ENCODE results near the gene COLQ. TPM values are rescaled to one million over a fixed set of nuclear protein-coding genes. Genes with fewer than 3 reads are reported as not detected.
A peak's percentile ranks its signal among the peaks of the same experiment; 100 is the strongest.

The COLQ gene
- total RNA-seq, 2 donors from 2014 or later = 0.98 to 2.9 TPM

GRCh38 chr3:15527031-15527459, 5.5 kb upstream of the COLQ start:
- H3K36me3 Mint-ChIP-seq = no peaks in the 10 kb centered on the region
- no peaks in the 10 kb centered on the region for H3K9me3 Mint-ChIP-seq
- DNase-seq (ENCODE audit: low spot score in 2 of 2) = no peak
- no peak for ATAC-seq
- no peak overlapping the region for H3K27ac Mint-ChIP-seq

DNA sequence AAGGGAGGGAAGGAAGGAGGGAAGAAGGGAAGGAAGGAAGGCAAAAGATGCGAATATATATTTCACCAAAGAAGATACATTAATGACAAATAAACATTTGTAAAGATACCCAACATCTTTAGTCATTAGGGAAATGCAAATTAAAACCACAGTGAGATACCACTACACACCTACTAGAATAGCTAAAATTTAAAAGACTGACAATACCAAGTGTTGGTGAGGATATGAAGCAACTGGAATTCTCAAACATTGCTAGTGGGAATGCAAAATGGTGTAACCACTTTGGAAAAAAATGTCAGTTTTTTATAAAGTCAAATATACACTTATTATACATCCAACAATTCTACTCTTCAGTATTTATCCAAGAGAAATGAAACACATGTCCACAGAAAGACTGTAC, 4.3 kb upstream of the COLQ start:
- no peak for ATAC-seq
- DNase-seq (ENCODE audit: low spot score in 2 of 2) = no peak
- H3K9me3 Mint-ChIP-seq = no peaks in the 10 kb centered on the region
- H3K27ac Mint-ChIP-seq = no peak overlapping the region
- no peaks in the 10 kb centered on the region for H3K36me3 Mint-ChIP-seq

- no peaks in the 10 kb centered on the region for H3K9me3 Mint-ChIP-seq
- DNase-seq (ENCODE audit: low spot score in 2 of 2) (no peak), ATAC-seq (no peak)
- no peak overlapping the region for H3K27ac Mint-ChIP-seq
- H3K36me3 Mint-ChIP-seq = no peaks in the 10 kb centered on the region
These were observed 2.3 kb upstream of the COLQ start for GRCh38 chr3:15523660-15524417.

- Mint-ChIP-seq H3K9me3 (no peaks in the 10 kb centered on the region), H3K27ac (no peak overlapping the region), H3K36me3 (no peaks in the 10 kb centered on the region)
- no peak for ATAC-seq
- DNase-seq (ENCODE audit: low spot score in 2 of 2) = no peak
These were observed 510 bp upstream of the COLQ start for GRCh38 chr3:15522016-15522415.

DNA sequence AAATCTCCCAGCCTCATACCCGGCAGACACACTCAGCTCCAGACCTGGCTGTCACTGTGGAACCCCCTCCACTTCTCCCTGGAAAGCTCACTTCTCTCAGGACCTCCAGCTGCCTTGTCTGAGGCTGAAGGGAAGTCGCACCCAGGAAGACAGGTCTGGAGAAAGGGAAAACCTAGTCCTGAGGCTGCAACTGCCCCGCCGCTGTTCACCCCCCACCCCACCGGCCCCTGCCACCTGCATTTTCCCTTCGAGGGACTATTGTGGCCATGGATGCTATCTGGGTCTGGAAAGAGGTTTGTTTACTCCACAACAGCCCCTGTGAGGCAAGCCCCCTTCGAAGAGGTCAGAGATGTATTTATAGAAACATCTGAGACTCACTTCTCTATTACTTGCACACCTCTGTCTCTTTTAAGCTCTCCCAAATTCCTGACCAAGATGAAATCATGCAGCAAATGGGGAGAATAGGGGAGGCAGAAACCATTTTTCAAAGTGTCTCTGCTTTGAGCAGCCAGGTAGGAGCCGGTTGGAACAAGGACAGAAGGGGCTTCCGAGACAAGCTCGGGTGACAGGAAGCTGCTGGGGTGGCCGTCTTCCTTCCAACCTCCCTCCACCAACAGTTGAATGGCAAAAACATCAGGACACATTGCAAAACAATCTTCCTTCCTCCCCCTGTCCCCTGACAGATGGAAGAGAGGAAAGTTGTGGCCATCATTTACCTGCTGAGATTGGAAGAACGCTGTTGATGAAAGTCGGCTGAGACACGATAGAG, 518 bp downstream of the COLQ start:
- Mint-ChIP-seq H3K36me3 (no peaks in the 10 kb centered on the region), H3K27ac (peak overlapping the region in 1 of 2 donors; percentile 44), H3K9me3 (no peaks in the 10 kb centered on the region)
- DNase-seq (ENCODE audit: low spot score in 2 of 2) (no peak), ATAC-seq (no peak)

DNA sequence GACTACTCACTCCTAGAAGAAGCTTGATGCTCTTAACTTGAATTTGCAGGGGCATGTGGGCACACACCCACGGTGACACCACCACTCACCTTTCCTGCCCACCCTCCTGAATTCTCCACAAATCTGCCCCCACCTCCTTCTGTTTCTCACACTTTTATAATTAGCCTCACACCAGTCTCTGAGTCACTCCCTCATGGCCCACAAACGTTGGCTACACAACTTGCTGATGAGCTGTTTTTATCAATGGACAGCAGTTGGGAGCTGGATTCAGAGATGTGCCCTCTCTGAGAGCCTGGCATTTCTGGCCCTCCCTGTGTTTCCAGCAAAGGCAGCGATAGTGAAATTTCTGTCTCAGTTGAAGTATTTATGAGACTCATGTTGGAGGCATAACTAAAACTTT, 1.3 kb downstream of the COLQ start:
- DNase-seq (ENCODE audit: low spot score in 2 of 2) (no peak), ATAC-seq (peak; percentile 26 to 35)
- no peak overlapping the region for H3K27ac Mint-ChIP-seq
- H3K9me3 Mint-ChIP-seq = no peaks in the 10 kb centered on the region
- H3K36me3 Mint-ChIP-seq = no peaks in the 10 kb centered on the region

GRCh38 chr3:15519096-15519495, 2.4 kb downstream of the COLQ start:
- Mint-ChIP-seq H3K9me3 (no peaks in the 10 kb centered on the region), H3K36me3 (no peaks in the 10 kb centered on the region), H3K27ac (no peak overlapping the region)
- ATAC-seq (no peak), DNase-seq (ENCODE audit: low spot score in 2 of 2) (no peak)

GRCh38 chr3:15514663-15515340, 6.7 kb downstream of the COLQ start:
- DNase-seq (ENCODE audit: low spot score in 2 of 2) (no peak), ATAC-seq (no peak)
- H3K9me3 Mint-ChIP-seq = no peaks in the 10 kb centered on the region
- H3K36me3 Mint-ChIP-seq = no peaks in the 10 kb centered on the region
- H3K27ac Mint-ChIP-seq = no peak overlapping the region

- no peak overlapping the region for H3K27ac Mint-ChIP-seq
- H3K9me3 Mint-ChIP-seq = no peaks in the 10 kb centered on the region
- H3K36me3 Mint-ChIP-seq = no peaks in the 10 kb centered on the region
- no peak for DNase-seq (ENCODE audit: low spot score in 2 of 2)
- no peak for ATAC-seq
These were observed 7.5 kb downstream of the COLQ start for GRCh38 chr3:15513810-15514662.

- no peak for DNase-seq (ENCODE audit: low spot score in 2 of 2)
- Mint-ChIP-seq H3K36me3 (no peaks in the 10 kb centered on the region), H3K27ac (no peak overlapping the region), H3K9me3 (no peaks in the 10 kb centered on the region)
- ATAC-seq = no peak
These were observed 8.4 kb downstream of the COLQ start for GRCh38 chr3:15513116-15513515.

DNA sequence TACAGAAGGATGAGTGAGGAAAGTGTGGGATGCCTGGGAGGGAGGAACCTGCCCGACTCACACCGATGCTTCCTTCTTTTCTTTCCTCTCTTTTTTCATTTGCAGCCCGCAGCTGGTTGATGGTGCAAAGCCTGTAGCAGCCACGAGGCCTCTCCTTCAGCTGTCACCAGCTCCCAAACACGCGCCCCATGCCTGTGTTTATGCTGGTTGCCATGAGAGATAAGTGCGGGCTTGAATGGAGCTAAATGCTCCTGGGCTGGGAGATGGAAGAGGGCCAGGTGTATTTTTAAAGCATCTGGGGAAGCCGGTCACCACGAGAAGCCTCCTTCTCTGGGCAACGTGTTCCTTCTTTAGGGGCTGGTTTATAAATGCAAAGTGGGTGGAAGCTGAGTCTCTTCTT, 9.3 kb downstream of the COLQ start:
- DNase-seq (ENCODE audit: low spot score in 2 of 2) (no peak), ATAC-seq (no peak)
- Mint-ChIP-seq H3K27ac (peak overlapping the region in 1 of 2 donors; percentile 79), H3K36me3 (no peaks in the 10 kb centered on the region), H3K9me3 (no peaks in the 10 kb centered on the region)

DNA sequence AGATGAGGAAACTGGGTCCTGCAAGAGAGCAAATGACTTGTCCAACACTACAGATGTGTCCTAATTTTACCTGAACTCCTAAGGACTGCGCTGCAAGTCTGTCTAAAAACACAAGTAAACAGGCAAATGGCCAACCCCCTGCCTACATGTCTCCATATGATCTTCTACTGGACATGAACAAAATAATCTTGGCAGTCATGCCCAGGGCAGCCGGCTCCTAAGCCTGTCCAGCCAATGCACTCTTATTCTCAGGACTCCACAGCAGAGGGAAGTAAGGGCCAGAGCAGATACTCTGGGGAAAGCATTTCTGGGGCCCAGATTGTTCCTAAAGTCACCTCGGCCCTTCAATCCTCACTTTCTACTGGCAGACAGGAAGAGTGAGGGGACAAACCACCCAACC, 10.3 kb downstream of the COLQ start:
- no peaks in the 10 kb centered on the region for H3K9me3 Mint-ChIP-seq
- ATAC-seq = no peak
- no peaks in the 10 kb centered on the region for H3K36me3 Mint-ChIP-seq
- DNase-seq (ENCODE audit: low spot score in 2 of 2) = no peak
- H3K27ac Mint-ChIP-seq = no peak overlapping the region

DNA sequence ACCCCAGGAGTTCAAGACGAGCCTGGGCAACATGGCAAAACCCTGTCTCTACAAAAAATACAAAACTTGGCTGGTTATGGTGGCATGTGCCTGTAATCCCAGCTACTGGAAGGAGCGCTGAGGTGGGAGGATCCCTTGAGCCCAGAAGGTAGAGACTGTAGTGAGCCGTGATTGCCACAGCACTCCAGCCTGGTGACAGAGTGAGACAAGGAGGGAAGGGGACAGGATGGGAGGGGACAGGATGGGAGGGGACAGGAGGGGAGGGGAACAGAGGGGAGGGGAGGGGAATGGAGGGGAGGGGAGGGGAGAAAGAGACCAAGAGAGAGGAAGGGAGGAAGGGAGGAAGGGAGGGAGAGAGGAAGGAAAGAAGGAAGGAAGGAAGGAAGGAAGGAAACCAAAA, 11.0 kb downstream of the COLQ start:
- no peaks in the 10 kb centered on the region for H3K36me3 Mint-ChIP-seq
- DNase-seq (ENCODE audit: low spot score in 2 of 2) (no peak), ATAC-seq (no peak)
- H3K9me3 Mint-ChIP-seq = no peaks in the 10 kb centered on the region
- no peak overlapping the region for H3K27ac Mint-ChIP-seq

- H3K27ac Mint-ChIP-seq = no peak overlapping the region
These were observed 14.9 kb downstream of the COLQ start for GRCh38 chr3:15506571-15506970.

GRCh38 chr3:15505479-15506165, 15.9 kb downstream of the COLQ start:
- H3K9me3 Mint-ChIP-seq = peaks cover 0 to 5% of the 10 kb centered on the region in 2 donors
- no peak for DNase-seq (ENCODE audit: low spot score in 2 of 2)
- H3K27ac Mint-ChIP-seq = no peak overlapping the region
- no peaks in the 10 kb centered on the region for H3K36me3 Mint-ChIP-seq
- ATAC-seq = no peak

More at GRCh38 chr3:15506571-15506970, 14.9 kb downstream of the COLQ start:
- DNase-seq (ENCODE audit: low spot score in 2 of 2) (no peak), ATAC-seq (no peak)
- Mint-ChIP-seq H3K9me3 (peaks cover 0 to 5% of the 10 kb centered on the region in 2 donors), H3K36me3 (no peaks in the 10 kb centered on the region)

- ATAC-seq = no peak
- H3K27ac Mint-ChIP-seq = no peak overlapping the region
- no peak for DNase-seq (ENCODE audit: low spot score in 2 of 2)
These were observed 18.9 kb downstream of the COLQ start for GRCh38 chr3:15502616-15503015.

More at GRCh38 chr3:15502616-15503015, 18.9 kb downstream of the COLQ start:
- no peaks in the 10 kb centered on the region for H3K36me3 Mint-ChIP-seq
- H3K9me3 Mint-ChIP-seq = peaks cover 0 to 5% of the 10 kb centered on the region in 2 donors

Data from activated naive CD4-positive, alpha-beta T cell treated with anti-CD3 and anti-CD28 coated beads, Interleukin-2, amount 50 U/mL, for 72 hours (primary cell).